Effector CD8-positive, alpha-beta T cell (primary cell): ENCODE data around the gene SRCIN1.
A peak's percentile ranks its signal among the peaks of the same experiment; 100 is the strongest.

Experiments used
- DNase-seq: peaks from one replicate; lab custom pipeline; 2025; lab: John Stamatoyannopoulos, UW

The SRCIN1 gene

GRCh38 chr17:38598536-38598935 is 7.2 kb downstream of the SRCIN1 start:
- DNase-seq, result no peak

GRCh38 chr17:38597375-38597774 is 8.4 kb downstream of the SRCIN1 start:
- DNase-seq, result no peak

GRCh38 chr17:38596651-38597050 is 9.1 kb downstream of the SRCIN1 start:
- no peak for DNase-seq

- no peak for DNase-seq
Observed at GRCh38 chr17:38595892-38596291, 9.9 kb downstream of the SRCIN1 start.

GRCh38 chr17:38594152-38594551 is 11.6 kb downstream of the SRCIN1 start:
- no peak for DNase-seq

GRCh38 chr17:38592487-38592886 is 13.3 kb downstream of the SRCIN1 start:
- no peak for DNase-seq

- DNase-seq, result no peak
Observed at GRCh38 chr17:38591759-38592241, 14.0 kb downstream of the SRCIN1 start.

GRCh38 chr17:38590988-38591758 is 14.6 kb downstream of the SRCIN1 start:
- no peak for DNase-seq

GRCh38 chr17:38589462-38590114 is 16.2 kb downstream of the SRCIN1 start:
- DNase-seq, result no peak

GRCh38 chr17:38588788-38589174 is 17.0 kb downstream of the SRCIN1 start:
- no peak for DNase-seq

- no peak for DNase-seq
Observed at GRCh38 chr17:38587947-38588787, 17.6 kb downstream of the SRCIN1 start.

- DNase-seq, result no peak
Observed at GRCh38 chr17:38587203-38587602, 18.5 kb downstream of the SRCIN1 start.

- no peak for DNase-seq
Observed at GRCh38 chr17:38586788-38587187, 19.0 kb downstream of the SRCIN1 start.

GRCh38 chr17:38585918-38586529 is 19.7 kb downstream of the SRCIN1 start:
- no peak for DNase-seq

GRCh38 chr17:38585056-38585917 is 20.5 kb downstream of the SRCIN1 start:
- DNase-seq, result no peak

- peak; percentile 38 for DNase-seq
Observed at GRCh38 chr17:38584350-38584925, 21.3 kb downstream of the SRCIN1 start.

GRCh38 chr17:38583828-38584349 is 21.9 kb downstream of the SRCIN1 start:
- DNase-seq, result no peak

- no peak for DNase-seq
Observed at GRCh38 chr17:38583176-38583575, 22.6 kb downstream of the SRCIN1 start.

GRCh38 chr17:38582069-38582468 is 23.7 kb downstream of the SRCIN1 start:
- DNase-seq, result no peak

- DNase-seq, result no peak
Observed at GRCh38 chr17:38579934-38580333, 25.8 kb downstream of the SRCIN1 start.
